ENCODE data around the gene MCC.

The MCC gene

GRCh38 chr5:113031104-113031503 lies 457.1 kb downstream of the MCC start:
- Mint-ChIP-seq H3K27me3 (ENCODE audit: low read depth) (no peaks in the 10 kb centered on the region), H3K4me3 (no peak overlapping the region), H3K4me1 (peaks cover 27% of the 10 kb centered on the region), H3K27ac (peak overlapping the region; percentile 39 to 73 (median 67)), H3K36me3 (ENCODE audit: low read depth) (peaks cover 57% of the 10 kb centered on the region), H3K9me3 (no peaks in the 10 kb centered on the region)
- no peak for TF ChIP-seq CTCF (IDR thresholded peaks at IDR 0.05; ENCODE audit: unreplicated experiment in 3 of 3)

- Mint-ChIP-seq H3K4me1 (peaks cover 21% of the 10 kb centered on the region), H3K9me3 (no peaks in the 10 kb centered on the region), H3K36me3 (ENCODE audit: low read depth) (peaks cover 51% of the 10 kb centered on the region), H3K27ac (peak overlapping the region in 2 of 3 experiments; percentile 15 to 19), H3K4me3 (no peak overlapping the region), H3K27me3 (ENCODE audit: low read depth) (no peaks in the 10 kb centered on the region)
- no peak for TF ChIP-seq CTCF (IDR thresholded peaks at IDR 0.05; ENCODE audit: unreplicated experiment in 3 of 3)
Measured at GRCh38 chr5:113029614-113030013, 458.6 kb downstream of the MCC start.

- Mint-ChIP-seq H3K36me3 (ENCODE audit: low read depth) (peaks cover 64% of the 10 kb centered on the region), H3K27ac (peak overlapping the region in 1 of 3 experiments; percentile 47), H3K27me3 (ENCODE audit: low read depth) (no peaks in the 10 kb centered on the region), H3K4me1 (peaks cover 21% of the 10 kb centered on the region), H3K9me3 (no peaks in the 10 kb centered on the region), H3K4me3 (no peak overlapping the region)
- no peak for TF ChIP-seq CTCF (IDR thresholded peaks at IDR 0.05; ENCODE audit: unreplicated experiment in 3 of 3)
Measured at GRCh38 chr5:113027431-113027830, 460.8 kb downstream of the MCC start.

GRCh38 chr5:113027015-113027414 lies 461.2 kb downstream of the MCC start:
- peaks cover 21% of the 10 kb centered on the region for H3K4me1 Mint-ChIP-seq
- peaks cover 67% of the 10 kb centered on the region for H3K36me3 Mint-ChIP-seq (ENCODE audit: low read depth)
- H3K9me3 Mint-ChIP-seq, result no peaks in the 10 kb centered on the region
- no peak overlapping the region for H3K4me3 Mint-ChIP-seq
- H3K27me3 Mint-ChIP-seq (ENCODE audit: low read depth), result no peaks in the 10 kb centered on the region
- TF ChIP-seq CTCF (IDR thresholded peaks at IDR 0.05; ENCODE audit: unreplicated experiment in 3 of 3), result no peak
- H3K27ac Mint-ChIP-seq, result peak overlapping the region in 1 of 3 experiments; percentile 47

- no peak for TF ChIP-seq CTCF (IDR thresholded peaks at IDR 0.05; ENCODE audit: unreplicated experiment in 3 of 3)
- no peak overlapping the region for H3K4me3 Mint-ChIP-seq
- no peaks in the 10 kb centered on the region for H3K27me3 Mint-ChIP-seq (ENCODE audit: low read depth)
- peak overlapping the region; percentile 26 to 62 (median 33) for H3K27ac Mint-ChIP-seq
- no peaks in the 10 kb centered on the region for H3K9me3 Mint-ChIP-seq
- peaks cover 16% of the 10 kb centered on the region for H3K4me1 Mint-ChIP-seq
- peaks cover 73% of the 10 kb centered on the region for H3K36me3 Mint-ChIP-seq (ENCODE audit: low read depth)
Measured at GRCh38 chr5:113026211-113026610, 462.0 kb downstream of the MCC start.

GRCh38 chr5:113025596-113025995 lies 462.7 kb downstream of the MCC start:
- no peak for TF ChIP-seq CTCF (IDR thresholded peaks at IDR 0.05; ENCODE audit: unreplicated experiment in 3 of 3)
- H3K9me3 Mint-ChIP-seq, result no peaks in the 10 kb centered on the region
- H3K27ac Mint-ChIP-seq, result peak overlapping the region; percentile 26 to 62 (median 33)
- peaks cover 12% of the 10 kb centered on the region for H3K4me1 Mint-ChIP-seq
- H3K4me3 Mint-ChIP-seq, result no peak overlapping the region
- H3K36me3 Mint-ChIP-seq (ENCODE audit: low read depth), result peaks cover 69% of the 10 kb centered on the region
- no peaks in the 10 kb centered on the region for H3K27me3 Mint-ChIP-seq (ENCODE audit: low read depth)

Measured in nephron (organoid).